OCI-M2 (cell line): Measurements from ENCODE around the gene CHMP5.

Experiments
- DNase-seq: peaks from one replicate; lab custom pipeline; 2025; ENCODE audit not compliant: unreplicated experiment; lab: John Stamatoyannopoulos, UW

CHMP5 gene

DNA sequence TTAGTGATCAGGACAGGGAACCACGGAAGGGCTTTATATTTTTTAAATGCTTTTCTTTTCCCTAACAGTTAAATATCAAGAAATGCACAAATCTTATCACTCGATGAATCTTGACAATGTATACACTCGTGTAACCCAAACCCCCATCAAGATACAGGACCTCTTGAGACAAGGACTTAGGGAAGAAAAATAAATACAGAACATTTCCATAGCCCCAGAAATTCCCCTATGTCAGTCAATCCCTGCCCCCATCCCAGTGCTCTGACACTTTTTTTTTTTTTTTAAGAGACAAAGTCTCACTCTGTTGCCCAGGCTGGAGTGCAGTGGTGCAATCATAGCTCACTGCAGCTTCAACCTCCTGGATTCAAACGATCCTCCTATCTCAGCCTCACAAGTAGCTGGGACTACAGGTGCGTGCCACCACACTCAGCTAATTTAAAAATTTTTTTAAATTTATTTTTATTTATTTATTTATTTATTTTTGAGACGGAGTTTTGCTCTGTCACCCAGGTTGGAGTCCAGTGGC, 22.2 kb upstream of the CHMP5 start:
- no peak for DNase-seq

DNA sequence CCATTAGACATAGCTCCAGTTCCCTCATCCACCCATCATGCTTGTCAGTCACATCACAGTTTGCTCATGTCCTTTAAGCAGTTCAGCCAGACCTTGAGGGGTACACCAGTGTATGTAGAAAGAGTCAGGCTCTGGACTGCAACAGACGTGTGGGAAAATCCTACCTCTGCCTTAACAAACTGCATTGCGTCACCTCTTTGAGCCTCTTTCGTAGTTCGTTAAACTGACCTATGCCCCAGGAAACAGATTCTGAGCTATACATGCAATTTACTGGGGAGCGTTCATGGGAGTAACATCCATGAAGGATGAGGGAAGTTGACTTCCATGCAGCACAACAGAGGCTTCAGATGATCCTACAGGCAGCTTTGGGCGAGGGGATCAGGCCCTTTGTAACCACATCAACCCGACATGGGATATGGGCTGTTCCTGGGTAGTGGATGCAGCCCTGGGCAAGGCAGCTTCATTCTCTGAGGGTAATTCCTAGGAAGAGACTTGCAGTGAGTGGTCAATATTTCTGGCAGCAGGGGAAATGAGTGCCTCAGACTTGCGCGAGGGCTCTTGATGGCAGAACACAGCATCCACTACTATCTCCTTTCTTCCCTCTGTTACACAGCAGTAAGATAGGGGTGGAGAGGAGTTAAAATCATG, 20.6 kb upstream of the CHMP5 start:
- no peak for DNase-seq

DNA sequence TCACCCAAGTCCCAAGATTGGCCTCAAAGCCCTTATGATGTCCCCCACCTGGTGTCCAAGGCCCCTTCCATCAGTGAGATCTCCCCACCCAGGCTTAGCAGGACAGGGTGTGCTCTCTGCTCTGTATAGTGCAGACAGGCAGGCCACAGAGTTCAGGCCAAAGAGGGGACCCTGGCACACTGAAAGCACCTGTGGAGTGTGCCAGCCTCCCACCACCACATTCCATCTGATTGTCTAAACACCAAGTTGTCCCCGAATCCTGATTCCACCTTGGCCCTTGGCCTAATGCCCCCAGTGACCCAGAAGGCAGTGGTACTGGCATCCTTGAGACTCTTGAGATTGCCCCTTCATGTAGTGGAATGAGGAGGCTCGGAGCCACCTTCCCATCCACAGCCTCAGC, 19.5 kb upstream of the CHMP5 start:
- DNase-seq: no peak

DNA sequence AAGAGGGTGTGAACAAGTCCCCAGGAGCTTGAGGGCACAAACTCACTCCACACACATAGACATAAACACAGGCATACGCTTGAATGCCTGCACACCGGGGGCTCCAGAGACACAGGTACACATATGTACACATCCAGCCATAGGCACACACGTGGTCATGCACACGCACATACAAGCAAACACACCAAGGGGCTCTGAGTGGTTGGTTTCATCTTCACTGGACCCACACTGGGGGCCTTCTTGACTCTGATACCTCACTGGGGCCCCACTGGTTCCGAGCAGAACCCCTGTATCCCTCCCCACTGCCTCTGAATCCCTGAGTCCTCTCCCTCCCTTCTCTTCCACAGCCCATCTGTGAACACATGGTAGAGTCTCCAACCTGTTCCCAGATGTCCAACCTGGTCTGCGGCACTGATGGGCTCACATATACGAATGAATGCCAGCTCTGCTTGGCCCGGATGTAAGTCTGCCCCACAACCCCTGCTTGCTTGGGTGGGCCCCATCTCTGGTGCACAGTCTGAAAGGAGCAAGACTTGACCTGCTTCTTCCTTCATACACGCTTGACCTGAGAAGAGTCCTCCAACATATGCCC, 18.5 kb upstream of the CHMP5 start:
- DNase-seq: no peak

DNA sequence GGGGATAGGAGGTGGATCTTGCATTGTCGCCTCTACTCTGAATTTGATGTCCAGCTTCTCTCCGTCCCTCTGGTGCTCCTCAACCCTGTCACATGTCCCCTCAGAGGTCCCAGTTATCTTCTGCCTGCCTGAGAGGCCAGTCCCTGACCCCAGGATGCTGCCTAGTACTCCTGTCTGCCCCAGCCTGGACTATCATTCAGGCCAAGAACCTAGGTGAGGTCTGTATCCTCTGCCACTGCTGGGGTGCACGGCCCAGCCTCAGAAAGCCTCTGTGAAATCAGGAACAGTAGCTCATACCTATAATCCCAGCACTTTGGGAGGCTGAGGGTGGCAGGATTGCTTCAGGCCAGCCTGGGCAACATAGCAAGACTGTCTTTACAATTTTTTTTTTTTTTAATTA, 16.2 kb upstream of the CHMP5 start:
- DNase-seq: no peak

DNA sequence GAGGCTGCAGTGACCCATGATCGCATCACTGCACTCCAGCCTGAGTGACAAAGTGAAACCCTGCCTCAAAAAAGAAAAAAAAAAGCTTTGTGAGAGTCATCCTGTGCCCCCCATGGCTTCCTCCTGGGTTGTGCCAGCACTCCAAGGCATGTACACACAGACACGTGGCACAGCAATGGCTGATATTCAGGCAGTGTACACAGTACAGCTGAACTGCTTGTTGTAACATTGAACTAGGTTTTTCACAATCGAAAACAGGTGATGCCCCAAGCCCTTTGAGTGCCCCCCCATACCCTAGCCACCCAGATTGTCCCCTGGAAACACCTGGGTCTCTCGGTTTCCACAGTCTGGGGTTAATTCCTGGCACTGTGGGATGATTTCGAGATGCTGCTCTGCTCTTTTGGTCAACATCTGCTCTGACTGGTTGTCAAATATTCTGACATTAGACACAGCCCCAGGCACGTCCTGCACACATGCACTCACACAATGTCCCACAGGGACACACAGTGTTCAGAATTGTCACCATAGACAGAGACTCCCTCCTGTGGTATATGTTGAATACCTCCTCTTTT, 15.7 kb upstream of the CHMP5 start:
- DNase-seq: no peak

- DNase-seq: no peak
Measured at GRCh38 chr9:33249983-33250382, 14.9 kb upstream of the CHMP5 start.

GRCh38 chr9:33250458-33250995, 14.3 kb upstream of the CHMP5 start:
- no peak for DNase-seq

DNA sequence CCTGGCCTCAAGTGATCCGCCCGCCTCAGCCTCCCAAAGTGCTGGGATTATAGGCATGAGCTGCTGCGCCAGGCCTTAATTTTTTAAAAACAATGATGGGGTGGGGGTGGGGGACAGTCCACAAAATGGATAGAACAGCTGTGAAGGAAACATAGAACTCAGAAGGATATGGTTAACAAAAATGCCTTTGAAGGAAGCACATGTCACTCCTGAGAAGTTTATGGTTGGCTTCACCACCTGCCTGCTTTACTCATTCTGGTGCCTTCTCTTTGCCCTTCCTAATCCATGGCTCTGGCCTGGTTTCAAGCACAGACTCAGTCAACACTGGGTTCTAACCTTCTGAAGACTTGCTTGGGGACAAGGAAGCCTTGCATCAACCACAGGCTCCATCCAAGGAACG, 10.6 kb upstream of the CHMP5 start:
- no peak for DNase-seq

DNA sequence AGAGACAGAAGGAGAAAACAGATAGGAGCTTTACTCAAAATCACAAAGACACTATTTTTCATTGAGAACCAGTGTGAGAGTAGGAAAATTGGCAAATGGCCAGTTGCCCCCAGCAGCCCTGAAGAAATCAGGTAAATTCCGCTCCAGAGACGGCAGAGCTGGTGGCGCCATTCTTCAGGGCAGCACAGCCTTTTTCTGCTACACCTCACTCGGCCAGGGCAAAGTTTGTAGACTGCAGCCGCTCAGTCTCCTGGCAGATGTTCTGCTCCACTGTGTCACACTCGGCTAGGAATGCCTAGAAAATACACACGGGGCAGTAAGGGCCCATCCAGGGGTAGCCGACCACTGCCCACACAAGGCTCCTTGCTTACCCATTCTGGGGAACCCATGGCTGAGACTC, 9.8 kb upstream of the CHMP5 start:
- no peak for DNase-seq

DNA sequence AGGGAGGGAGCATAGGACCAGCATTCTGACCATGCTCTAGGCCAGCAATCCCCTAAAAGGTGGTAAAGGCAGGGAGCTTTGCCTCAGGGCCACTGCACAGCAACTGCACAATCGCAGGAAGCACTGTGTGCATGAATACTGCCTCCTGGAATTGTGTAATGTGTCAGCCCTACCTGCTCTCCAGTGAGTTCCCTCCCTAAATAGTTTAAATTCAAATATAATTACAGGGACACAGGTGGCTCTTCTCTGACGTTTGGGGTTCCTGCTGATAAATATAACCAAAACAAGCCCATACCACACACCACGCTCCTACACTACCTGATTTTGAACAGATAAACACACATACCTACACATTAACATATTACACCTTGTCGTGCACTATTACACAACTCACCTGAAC, 9.4 kb upstream of the CHMP5 start:
- no peak for DNase-seq

DNA sequence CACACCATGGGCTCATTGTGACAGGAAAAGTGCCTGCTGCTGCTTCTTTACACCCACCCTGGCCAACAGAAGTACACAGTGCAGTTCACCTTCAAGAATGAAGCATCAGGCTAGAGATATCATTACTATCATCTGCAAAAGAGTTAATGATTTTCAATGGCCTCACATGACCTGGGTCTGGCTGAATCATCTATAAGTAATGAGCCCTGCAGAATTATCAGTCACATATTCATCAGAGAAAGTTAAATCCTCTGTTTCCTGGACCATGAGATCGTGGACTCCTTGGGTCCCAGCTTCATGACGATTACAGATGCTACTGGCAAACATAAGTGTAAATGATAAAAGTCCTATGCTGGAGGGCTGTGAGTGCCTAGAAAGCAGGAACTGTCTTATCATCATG, 8.6 kb upstream of the CHMP5 start:
- no peak for DNase-seq

DNA sequence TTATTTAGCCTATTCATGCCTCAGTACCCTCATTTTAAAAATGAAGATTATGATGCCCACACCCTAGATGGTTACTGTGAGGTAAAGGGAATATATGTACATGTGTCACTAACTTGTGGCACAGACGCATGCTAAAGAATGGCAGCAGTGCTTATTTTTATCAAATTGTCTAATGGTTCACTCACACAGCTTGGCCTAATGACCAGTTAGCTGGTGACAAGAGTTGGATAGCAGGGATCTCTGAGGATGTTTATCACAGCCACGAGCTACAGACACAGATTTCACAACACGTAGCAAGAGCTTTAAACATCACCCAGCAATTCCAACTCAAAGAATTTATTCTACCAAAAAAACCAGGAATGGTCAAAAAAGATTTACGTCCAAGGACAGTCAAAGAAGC, 7.6 kb upstream of the CHMP5 start:
- no peak for DNase-seq

DNA sequence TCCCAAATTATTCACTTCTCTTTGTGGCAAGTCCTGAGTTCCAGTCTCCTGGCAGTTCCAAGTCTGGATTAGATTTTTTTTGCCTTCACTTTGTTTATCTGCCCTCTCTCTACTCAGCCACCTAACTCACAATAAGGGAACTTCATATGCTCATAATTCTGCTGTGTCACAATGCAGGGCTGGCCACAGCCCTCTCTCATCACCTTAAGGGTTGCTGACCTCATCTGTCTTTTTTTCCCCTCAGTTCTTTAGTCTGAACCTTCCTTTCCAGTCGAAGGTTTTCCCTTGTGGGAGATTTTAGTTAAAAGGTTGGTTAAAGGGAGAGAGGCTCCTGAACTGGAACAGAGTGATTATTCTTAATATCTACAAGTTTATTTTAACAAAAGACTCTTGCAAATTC, 4.5 kb upstream of the CHMP5 start:
- no peak for DNase-seq

DNA sequence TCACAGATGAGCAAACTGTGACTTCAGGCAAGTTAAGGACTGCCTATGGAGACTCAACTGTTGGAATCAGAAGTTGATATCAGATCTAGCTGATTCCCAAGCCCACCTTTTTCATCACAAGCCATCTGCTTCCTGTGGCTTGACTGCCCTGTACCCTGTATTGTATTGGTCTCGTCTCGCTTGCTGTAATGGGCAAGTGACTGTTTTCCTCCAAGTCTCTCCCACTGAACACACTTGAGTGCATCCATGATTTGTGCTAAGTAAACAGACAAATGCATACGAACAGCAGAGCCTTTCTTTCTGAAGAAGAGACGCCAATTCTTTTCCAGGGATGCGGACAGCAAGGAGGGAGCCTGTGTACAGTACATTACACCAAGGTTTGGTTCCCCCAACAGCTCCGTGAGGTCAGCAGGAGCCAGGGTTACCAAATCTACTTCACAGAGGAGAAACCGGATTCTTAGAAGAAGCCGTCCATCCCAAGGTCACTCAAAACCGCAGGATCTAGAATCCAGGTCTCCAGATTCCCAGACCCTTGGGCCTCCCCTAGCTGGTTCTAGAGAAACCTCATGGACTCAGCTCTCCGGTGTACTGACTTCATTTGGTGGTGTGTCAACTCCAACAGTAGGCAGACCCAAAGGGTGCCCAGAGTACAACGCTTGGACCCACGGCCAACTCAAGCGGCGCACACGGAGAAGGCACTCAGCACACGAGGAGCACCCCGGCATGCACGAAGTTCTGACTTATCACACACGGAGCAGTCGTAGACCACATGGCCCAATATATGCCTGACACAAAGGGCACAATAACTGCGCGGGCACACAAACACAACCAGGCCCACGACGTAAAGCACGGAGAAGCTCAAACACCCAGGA, 1.5 kb upstream of the CHMP5 start:
- DNase-seq: no peak

GRCh38 chr9:33264003-33264472, 811 bp upstream of the CHMP5 start:
- no peak for DNase-seq

DNA sequence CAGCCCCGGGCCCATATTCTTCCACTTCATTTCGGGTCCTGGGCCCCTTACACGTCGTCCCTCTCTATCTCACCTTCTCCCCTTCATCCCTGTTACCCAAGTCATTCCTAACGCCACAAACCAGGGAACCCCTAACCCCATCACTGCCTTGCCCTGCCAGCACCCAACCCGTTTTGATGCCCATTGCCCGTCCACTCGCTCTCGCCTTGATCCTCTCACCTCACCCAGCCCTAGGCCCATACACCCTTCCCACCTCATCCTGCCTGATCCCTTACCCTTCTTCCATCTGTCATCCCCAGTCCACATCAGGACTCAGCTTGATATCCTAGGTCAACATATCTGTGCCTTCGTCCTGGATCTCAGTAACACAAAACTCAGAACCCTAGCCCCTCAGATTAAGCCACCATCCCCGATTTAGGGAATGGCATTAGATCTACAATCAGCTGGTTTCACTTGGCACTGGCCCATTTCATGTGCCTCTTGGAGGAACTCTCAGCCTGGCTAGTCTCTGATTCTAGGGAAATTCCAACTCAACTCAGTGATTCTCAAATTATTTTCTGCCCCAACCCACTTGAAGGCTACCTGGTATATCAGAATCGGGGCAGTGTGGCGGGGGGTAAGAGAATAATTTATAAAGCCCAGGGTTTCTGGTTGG, 489 bp downstream of the CHMP5 start:
- DNase-seq: no peak

- DNase-seq: no peak
Measured at GRCh38 chr9:33267151-33267767, 2.4 kb downstream of the CHMP5 start.

- DNase-seq: no peak
Measured at GRCh38 chr9:33270146-33270545, 5.3 kb downstream of the CHMP5 start.

DNA sequence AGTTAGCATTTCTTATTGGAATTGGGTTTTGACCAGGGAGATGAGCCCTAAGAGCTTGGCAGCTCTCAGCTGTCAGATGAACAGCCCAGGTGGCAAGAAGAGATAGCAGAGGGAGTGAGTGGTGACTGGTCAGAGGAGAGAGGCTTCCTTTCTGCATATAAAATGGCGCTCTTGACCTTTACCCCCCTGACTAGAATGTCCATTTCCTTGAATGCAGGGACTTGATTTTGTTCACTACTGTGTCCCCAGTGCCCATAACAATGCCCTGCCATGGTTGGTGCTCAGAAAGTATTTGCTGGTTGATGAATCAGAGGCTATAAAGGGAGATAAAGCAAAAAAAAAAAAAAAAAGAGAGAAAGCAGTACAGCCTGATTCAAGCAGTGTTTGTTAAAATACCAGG, 7.2 kb downstream of the CHMP5 start:
- no peak for DNase-seq
